ENCODE measurements around the gene LAIR2. TPM values are rescaled to one million over a fixed set of nuclear protein-coding genes. Genes with fewer than 3 reads are reported as not detected.

LAIR2 gene
- total RNA-seq, 1 donor, result not detected

GRCh38 chr19:54458648-54459281, 43.9 kb upstream of the LAIR2 start:
- Histone ChIP-seq H3K4me2 (ENCODE audit: insufficient read depth, low read length) (no peak overlapping the region), H2AFZ (ENCODE audit: low read length) (no peak overlapping the region), H3K27ac (ENCODE audit: low read depth, low read length) (no peak overlapping the region), H3K4me1 (ENCODE audit: insufficient read depth, low read length) (peaks cover 13% of the 10 kb centered on the region), H3K36me3 (ENCODE audit: insufficient read depth, low read length) (peaks cover 78% of the 10 kb centered on the region), H3K9me3 (ENCODE audit: low read depth, low read length) (no peaks in the 10 kb centered on the region), H4K20me1 (ENCODE audit: insufficient read depth, low read length) (peaks cover 62% of the 10 kb centered on the region), H3K79me2 (ENCODE audit: insufficient read depth, low read length) (peaks cover 78% of the 10 kb centered on the region), H3K27me3 (ENCODE audit: insufficient read depth, low read length) (no peaks in the 10 kb centered on the region), H3K4me3 (ENCODE audit: insufficient read depth, low read length) (no peak overlapping the region)
- TF ChIP-seq CTCF (IDR thresholded peaks at IDR 0.05; ENCODE audit: extremely low read depth, low read depth, low read length), result no peak
- DNase-seq (ENCODE audit: insufficient read length, low spot score, missing footprints), result peak; percentile 83

- Histone ChIP-seq H3K79me2 (ENCODE audit: insufficient read depth, low read length) (peaks cover 70% of the 10 kb centered on the region), H3K27ac (ENCODE audit: low read depth, low read length) (no peak overlapping the region), H3K9me3 (ENCODE audit: low read depth, low read length) (no peaks in the 10 kb centered on the region), H4K20me1 (ENCODE audit: insufficient read depth, low read length) (peaks cover 54% of the 10 kb centered on the region), H3K4me3 (ENCODE audit: insufficient read depth, low read length) (no peak overlapping the region), H2AFZ (ENCODE audit: low read length) (no peak overlapping the region), H3K4me1 (ENCODE audit: insufficient read depth, low read length) (peaks cover 20% of the 10 kb centered on the region), H3K36me3 (ENCODE audit: insufficient read depth, low read length) (peaks cover 70% of the 10 kb centered on the region), H3K27me3 (ENCODE audit: insufficient read depth, low read length) (no peaks in the 10 kb centered on the region), H3K4me2 (ENCODE audit: insufficient read depth, low read length) (no peak overlapping the region)
- TF ChIP-seq CTCF (IDR thresholded peaks at IDR 0.05; ENCODE audit: extremely low read depth, low read depth, low read length), result no peak
- DNase-seq (ENCODE audit: insufficient read length, low spot score, missing footprints), result peak; percentile 76
Observed at GRCh38 chr19:54459282-54460229, 43.1 kb upstream of the LAIR2 start.

- H2AFZ ChIP-seq (ENCODE audit: low read length), result no peak overlapping the region
- H4K20me1 ChIP-seq (ENCODE audit: insufficient read depth, low read length), result peaks cover 46% of the 10 kb centered on the region
- no peak overlapping the region for H3K27ac ChIP-seq (ENCODE audit: low read depth, low read length)
- H3K27me3 ChIP-seq (ENCODE audit: insufficient read depth, low read length), result no peaks in the 10 kb centered on the region
- peaks cover 61% of the 10 kb centered on the region for H3K79me2 ChIP-seq (ENCODE audit: insufficient read depth, low read length)
- no peak overlapping the region for H3K4me2 ChIP-seq (ENCODE audit: insufficient read depth, low read length)
- H3K4me3 ChIP-seq (ENCODE audit: insufficient read depth, low read length), result no peak overlapping the region
- no peaks in the 10 kb centered on the region for H3K9me3 ChIP-seq (ENCODE audit: low read depth, low read length)
- peaks cover 23% of the 10 kb centered on the region for H3K4me1 ChIP-seq (ENCODE audit: insufficient read depth, low read length)
- peak; percentile 83 for DNase-seq (ENCODE audit: insufficient read length, low spot score, missing footprints)
- no peak for TF ChIP-seq CTCF (IDR thresholded peaks at IDR 0.05; ENCODE audit: extremely low read depth, low read depth, low read length)
- H3K36me3 ChIP-seq (ENCODE audit: insufficient read depth, low read length), result peaks cover 61% of the 10 kb centered on the region
Observed at GRCh38 chr19:54460230-54461005, 42.2 kb upstream of the LAIR2 start.
